PC-9 (cell line): Measurements from ENCODE around the gene ARID4B.

Experiments used
- EZH2 ChIP-seq: fragments of 200-600 bp; sonication (generic); IDR thresholded peaks from 2 replicates; pipeline ENCODE4 v1.8.0; 2017; ENCODE audit warnings: antibody characterized with exemption, low read depth
- TF ChIP-seq, protein P1 (sequence below): fragments of 200-600 bp; sonication (generic); conservative IDR thresholded peaks from 2 replicates; pipeline ENCODE4 v1.6.1; 2017; ENCODE audit warnings: mixed run types, antibody characterized with exemption, mild to moderate bottlenecking, moderate library complexity

DNA sequence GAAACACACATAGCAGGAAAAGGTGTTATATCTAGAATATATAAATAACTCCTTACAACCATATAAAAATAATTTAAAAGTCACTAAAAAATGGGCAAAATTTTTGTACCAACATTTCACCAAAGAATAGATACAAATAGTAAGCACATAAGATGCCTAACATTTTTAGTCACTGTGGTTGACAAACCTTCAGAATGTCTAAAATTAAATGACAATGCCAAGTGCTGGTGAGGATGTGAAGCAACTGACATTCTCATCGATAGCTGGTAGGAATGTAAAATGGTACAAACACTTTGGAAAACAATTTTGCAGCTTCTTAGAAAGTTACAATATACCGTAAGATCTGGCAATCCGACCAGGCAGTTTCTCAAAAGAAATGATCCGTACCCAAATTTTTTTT, 185.0 kb downstream of the ARID4B start:
- TF ChIP-seq, protein P1, sequence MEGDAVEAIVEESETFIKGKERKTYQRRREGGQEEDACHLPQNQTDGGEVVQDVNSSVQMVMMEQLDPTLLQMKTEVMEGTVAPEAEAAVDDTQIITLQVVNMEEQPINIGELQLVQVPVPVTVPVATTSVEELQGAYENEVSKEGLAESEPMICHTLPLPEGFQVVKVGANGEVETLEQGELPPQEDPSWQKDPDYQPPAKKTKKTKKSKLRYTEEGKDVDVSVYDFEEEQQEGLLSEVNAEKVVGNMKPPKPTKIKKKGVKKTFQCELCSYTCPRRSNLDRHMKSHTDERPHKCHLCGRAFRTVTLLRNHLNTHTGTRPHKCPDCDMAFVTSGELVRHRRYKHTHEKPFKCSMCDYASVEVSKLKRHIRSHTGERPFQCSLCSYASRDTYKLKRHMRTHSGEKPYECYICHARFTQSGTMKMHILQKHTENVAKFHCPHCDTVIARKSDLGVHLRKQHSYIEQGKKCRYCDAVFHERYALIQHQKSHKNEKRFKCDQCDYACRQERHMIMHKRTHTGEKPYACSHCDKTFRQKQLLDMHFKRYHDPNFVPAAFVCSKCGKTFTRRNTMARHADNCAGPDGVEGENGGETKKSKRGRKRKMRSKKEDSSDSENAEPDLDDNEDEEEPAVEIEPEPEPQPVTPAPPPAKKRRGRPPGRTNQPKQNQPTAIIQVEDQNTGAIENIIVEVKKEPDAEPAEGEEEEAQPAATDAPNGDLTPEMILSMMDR: no peak
- no peak for TF ChIP-seq EZH2
